C4-2B (cell line): ENCODE data around the gene ITPKA.

ENCODE experiments used
- CTCF ChIP-seq: fragments of 450-650 bp; conservative IDR thresholded peaks from 2 replicates; pipeline ENCODE4 v1.5.1; 2017; ENCODE audit warnings: mild to moderate bottlenecking
- ZFX ChIP-seq: fragments of 450-650 bp; IDR thresholded peaks from 2 replicates; pipeline ENCODE4 v1.6.1; 2017

GRCh38 chr15:41445399-41445798 is 48.3 kb upstream of the ITPKA start:
- TF ChIP-seq CTCF = no peak
- no peak for TF ChIP-seq ZFX
